Inferior parietal cortex (tissue), 1 donor: ENCODE data around the gene TTC9C.
"Not testable (repeated sequence)": the region's sequence is repeated elsewhere in the genome, so short reads cannot be mapped to it uniquely, and the experiment has no call there.

Source experiments
- DNase-seq: peaks from one replicate; pipeline ENCODE4 v3.0.0-alpha.2; 2016; ENCODE audit errors: extremely low spot score

TTC9C gene

DNA sequence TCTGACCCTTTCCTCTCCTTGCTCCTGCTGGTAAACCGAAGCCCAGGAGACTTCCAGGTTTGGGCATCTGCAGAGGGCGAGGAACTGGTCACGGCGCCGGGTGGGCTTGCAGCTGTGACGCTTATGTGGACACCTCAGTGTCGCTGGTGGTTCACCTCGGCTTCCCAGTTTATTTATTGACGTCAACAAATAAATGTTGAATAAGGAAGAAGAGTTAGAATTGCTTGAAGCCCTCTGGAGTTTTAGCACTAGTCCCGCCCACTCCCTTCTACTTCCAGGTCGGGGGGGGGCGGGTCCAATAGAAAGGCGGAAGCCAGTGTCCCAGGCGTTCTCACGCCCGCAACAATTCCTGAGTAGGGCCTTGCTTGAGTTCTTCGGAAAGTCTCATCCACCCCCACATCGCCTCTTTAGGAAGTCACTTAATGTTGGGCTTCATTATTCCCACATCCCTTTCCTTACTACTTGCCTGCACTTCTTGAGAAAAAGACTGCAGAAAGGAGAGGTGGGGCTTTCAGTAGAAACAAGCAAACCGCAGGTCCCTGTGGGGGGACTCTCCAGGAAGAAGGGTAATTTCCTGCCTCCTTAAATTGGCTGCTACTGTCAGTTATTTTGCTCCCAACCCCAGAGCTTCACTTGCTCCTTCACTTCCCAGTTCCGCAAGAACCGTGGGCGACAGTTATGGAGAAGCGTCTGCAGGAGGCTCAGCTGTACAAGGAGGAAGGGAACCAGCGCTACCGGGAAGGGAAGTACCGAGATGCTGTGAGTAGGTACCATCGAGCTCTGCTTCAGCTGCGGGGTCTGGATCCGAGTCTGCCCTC, at the start of gene TTC9C:
Gene TTC9C, plus strand, starts transcription at position 316 of the 818 bp plus-strand sequence. Its CDS starts 363 bp downstream, at position 679.
- peak; percentile 90 for DNase-seq

DNA sequence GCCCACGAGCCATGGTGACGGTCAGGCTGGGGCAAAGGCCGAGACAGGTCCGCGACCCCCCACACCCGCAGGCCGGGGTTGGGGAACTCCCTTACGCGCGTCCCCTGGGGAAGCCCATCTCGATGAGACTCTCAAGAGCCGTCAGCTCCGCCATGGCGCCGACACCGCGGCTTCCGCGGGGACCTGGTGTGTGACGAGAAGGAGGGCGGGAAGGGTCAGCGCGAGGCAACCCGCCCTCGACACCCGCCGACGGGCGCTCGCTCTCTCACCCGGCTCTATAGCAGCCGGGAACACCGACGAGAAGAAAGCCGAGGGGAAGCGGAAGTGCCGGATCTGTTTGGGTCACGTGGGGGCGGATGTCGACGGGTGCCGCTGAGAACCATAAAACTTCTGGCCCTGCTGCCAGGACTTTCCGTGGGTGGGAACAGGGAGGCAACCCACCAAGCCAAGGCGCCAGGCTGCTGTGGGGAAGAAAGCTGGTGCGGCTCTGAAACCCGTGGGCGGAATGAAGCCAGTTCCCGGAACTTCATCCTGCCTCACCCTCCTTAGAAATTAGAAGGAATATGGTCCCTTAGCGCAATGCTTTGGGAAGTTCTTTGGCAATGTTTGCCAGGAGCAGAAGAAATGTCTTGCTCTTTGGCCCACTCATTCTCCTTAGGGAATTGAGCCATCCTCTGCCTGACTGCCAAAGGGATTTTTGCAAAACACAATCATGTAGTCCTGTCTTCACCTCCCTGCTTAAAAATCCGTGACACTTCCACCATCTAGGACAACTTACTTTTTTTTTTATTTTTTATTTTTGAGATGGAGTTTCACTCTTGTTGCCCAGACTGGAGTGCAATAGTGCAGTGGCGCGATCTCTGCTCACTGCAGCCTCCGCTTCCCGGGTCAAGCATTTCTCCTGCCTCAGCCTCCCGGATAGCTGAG, 49.3 kb upstream of the TTC9C start, which contains the start of gene UBXN1:
Gene UBXN1, minus strand, starts transcription at position 304 of the 927 bp plus-strand sequence. Its CDS starts 150 bp downstream, at position 154.
- DNase-seq: peak; percentile 90

DNA sequence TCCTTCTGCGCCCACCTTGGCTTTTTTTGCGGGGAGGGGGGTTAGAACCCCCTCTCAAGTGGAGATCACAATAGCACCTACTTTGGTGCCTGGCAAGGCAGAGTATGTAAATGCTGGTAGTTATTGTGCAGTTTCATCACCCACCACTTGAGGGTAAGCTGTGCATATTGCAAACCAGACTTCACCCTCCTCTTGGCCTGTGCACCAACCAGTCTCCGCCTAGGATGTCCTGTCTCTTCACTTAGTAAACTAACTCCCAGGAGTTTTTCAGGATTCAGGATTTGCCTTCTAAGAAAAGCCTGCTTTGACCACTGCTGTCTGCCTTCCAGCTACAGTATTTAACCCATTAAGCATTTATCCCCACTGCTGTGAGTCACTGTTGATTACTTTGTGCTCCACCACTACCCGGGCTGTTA, 47.5 kb upstream of the TTC9C start:
- DNase-seq: no peak

GRCh38 chr11:62682518-62682917, 45.8 kb upstream of the TTC9C start:
- no peak for DNase-seq

GRCh38 chr11:62687508-62688396, 40.5 kb upstream of the TTC9C start:
- no peak for DNase-seq

DNA sequence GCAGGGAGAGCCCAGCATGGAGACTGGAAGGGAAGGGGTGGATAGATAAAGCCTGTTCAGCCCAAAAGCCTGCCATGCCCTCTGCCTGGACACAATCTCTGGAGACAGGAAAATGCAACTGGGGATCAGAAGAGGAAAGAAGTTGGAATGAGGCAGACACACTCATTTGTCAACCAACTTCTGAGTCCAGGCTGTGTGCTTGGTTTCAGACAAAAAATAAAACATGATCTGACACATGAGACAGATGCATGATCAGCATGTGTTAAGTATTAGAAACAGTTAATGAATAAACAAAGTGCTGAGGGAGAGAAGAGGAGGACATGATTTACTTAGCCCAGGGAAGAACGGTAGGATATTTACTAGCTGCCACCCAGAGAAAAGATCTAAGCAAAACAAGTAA, 39.8 kb upstream of the TTC9C start:
- DNase-seq: no peak

DNA sequence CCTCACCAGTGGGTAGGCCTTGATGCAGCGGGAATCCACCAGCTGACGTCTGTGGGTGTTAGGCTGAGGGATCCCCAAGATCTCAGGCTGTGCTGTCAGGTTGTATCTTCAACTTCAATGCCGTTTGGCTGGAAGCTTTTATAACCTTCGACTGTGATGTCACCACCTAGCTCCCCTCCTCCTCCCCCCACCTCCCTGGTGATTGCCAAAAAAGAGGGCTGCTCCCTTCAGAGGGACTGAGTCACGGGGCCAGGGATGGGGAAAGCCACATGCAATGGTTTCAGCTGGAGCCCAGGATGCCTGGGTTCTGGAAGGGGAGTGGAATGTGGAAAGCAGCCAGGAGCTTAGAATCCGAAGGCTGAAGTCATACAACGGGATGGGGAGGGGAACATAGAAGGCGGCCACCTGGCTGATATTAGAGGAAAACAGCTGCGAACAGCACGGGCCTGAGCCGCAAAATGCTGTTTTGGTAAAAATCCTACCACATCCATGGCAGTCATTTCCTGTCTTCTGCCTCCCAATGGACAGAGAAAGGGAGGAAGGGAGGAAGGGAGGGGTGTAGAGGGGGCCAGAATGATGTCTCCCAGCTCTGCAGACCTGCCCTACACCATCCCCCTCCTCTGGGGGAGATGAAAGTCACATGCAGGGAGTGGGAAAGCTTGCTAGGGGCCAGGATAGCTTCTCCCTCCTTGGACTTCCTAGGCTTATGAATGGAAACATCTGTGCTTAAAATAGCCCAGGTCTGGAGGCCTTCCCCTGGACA, 38.7 kb upstream of the TTC9C start, which contains the start of gene LRRN4CL:
Gene LRRN4CL, minus strand, starts transcription at position 110 of the 763 bp plus-strand sequence. CDS start 1,022 bp downstream, outside the sequence.
- no peak for DNase-seq

DNA sequence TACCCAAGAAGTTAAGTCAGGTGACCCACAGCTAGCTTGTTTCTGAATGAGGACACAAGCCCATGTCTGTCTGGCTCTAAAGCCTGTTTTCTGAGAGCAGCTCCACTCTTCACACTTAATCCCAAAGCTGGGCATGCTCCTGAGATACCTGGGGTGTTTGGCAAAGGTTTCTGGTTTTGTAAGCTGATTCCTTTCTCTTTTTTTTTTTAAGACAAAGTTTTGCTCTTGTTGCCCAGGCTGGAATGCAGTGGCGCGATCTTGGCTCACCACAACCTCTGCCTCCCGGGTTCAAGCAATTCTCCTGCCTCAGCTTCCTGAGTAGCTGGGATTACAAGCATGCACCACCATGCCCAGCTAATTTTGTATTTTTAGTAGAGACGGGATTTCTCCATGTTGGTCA, 34.7 kb upstream of the TTC9C start:
- DNase-seq: not testable (repeated sequence)

- peak; percentile 81 for DNase-seq
Measured at GRCh38 chr11:62694455-62695167, 33.7 kb upstream of the TTC9C start.

GRCh38 chr11:62702246-62702645, 26.0 kb upstream of the TTC9C start:
- no peak for DNase-seq

DNA sequence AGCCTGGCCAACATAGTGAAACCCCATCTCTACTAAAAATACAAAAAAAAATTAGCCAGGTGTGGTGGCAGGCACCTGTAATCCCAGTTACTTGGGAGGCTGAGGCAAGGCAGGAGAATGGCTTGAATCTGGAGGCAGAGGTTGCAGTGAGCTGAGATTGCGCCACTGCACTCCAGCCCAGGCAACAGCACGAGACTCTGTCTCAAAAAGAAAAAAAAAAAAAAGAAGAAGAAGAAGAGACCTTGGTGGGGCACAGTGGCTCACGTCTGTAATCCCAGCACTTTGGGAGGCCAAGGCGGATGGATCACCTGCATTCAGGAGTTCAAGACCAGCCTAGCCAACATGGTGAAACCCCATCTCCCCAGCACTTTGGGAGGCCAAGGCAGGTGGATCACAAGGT, 24.4 kb upstream of the TTC9C start:
- DNase-seq: not testable (repeated sequence)

- no peak for DNase-seq
Measured at GRCh38 chr11:62705413-62705812, 22.9 kb upstream of the TTC9C start.

DNA sequence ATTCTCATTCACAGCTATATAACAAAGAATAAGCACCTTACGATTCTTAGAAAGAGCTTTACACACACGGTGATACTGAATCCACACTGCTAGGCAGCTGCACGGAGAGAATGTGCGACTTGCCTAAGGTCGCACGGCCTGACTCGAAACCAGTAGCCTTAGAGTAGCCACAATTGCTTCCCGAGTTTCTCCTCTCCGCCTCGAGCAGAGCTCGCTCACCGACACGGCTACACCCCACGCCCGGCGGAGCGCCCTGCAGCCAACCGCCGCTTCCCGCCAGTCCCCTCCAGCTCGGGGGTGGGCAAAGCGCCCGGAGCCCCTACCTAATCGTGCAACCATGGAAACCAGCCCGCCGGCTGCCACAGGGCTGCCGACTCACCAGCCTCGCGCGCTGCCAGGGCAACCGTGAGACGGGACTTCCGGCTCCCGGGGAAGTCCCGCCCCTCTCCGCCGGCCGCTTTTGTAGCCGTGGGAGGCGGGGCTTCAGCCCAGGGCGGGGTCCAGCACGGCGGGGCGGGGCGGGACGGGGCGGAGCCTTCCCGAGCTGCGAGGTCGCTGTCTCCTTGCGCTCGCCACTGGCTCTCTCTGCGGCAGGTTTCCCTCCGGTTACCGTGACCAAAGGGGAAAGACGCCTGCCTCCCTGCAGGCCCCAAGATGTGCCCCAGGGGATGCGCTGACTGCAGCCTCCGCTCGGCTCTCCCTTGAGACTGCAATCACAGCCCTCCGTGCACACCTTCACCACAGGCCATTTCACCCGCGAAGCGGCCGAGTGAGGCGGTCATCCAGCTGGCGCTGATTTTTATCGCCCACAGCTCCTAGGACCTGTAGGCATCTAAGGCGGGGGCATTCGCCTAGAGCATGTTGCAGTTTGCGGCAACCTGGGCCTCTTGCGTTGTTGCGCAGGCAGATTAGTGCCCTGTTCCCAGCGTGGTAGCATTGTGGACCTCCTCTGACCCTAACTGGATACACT, 22.1 kb upstream of the TTC9C start:
- DNase-seq: peak; percentile 93

DNA sequence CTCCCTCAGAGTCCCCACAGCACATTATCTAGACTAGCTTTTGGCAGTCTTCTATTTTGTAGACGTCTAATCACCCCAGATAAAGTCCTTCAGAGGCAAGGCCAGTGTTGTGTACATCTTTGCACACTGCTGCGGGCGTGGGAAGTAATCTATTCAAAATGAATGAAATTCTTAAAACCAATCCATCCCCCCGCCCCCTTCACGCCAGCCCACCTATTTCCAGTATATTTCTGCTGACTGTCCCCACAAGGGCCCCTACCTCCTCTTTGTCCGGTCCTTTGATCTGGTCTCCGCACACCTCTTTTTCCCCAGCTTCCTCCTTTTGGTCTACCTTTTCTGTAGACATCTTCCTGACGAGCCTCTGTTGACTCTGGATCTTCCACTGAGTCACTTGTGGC, 21.4 kb upstream of the TTC9C start:
- DNase-seq: no peak

DNA sequence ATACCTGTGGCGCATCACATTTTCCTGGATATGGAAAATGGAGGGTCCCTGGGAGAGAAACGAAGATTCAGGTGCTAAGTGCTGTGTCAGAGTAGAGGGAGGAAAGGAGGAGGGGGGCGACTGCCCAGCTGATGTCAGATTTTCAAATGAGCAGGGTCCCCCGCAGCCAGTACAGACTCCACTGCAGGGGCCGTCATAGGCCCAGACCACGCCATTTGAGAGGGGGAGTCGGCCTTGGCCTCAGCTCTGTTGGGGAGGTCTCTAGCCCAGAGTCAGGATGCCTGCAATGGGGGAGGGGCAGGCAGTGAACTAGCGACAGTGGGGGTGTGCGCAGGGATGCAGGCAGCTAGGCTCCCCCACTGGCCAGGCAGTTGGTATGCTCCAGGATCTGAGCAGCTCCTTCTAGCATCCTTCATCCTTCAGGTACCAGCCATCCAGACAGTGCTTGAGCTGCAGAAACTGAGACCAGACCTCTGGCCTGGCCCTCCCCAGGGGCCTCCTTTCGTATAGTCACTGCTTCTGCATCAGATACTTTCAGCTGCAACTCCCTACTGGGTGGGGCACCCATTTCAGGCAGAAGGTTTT, 20.9 kb upstream of the TTC9C start, which contains the start of the genes BSCL2 and GNG3:
Gene BSCL2, minus strand, starts transcription at position 148 of the 585 bp plus-strand sequence. CDS start 229 bp downstream, outside the sequence.
Gene GNG3, plus strand, starts transcription at position 400 of the 585 bp plus-strand sequence. CDS start 620 bp downstream, outside the sequence.
- DNase-seq: peak; percentile 78

DNA sequence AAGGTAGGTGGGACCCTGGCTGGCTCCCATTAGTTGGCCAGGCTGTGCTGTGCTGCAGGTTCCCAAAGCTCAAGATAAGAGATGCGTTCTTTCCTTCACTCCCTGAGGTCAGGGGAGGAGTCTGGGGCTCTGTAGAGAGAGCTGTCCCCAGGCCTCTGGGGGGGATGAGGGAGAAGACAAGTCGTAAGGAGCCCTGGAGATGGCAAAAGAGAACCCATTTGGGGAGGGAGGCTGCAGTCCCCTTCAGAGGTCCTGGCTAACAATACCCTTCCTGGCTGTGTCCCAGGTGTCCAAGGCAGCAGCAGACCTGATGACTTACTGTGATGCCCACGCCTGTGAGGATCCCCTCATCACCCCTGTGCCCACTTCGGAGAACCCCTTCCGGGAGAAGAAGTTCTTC, 19.9 kb upstream of the TTC9C start:
- peak; percentile 24 for DNase-seq

DNA sequence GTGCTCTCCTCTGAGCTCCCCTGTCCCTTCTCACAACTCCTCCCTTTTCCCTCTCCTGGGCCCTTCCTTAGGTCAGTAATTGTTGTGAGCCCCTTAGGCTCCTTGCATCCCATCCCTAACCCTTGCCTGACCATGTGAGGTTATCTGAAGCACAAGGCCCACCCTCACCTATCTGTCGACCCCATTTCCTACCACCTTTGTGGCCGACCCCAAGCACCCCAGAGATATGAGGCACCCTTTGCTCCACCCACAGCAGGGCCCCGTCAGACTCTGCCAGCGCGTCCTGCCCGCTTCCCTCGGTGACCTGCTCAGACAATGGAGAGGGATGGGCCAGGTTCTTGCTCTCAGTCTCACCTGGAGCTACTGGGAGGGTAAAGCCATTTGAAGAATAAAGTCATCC, 19.5 kb upstream of the TTC9C start:
- DNase-seq: no peak
